CD4-positive, alpha-beta T cell treated with Interleukin-10 for 1 hour (primary cell): ENCODE results near the gene CSNK1E.
"Not testable (repeated sequence)": the region's sequence is repeated elsewhere in the genome, so short reads cannot be mapped to it uniquely, and the experiment has no call there.

Source experiments
- DNase-seq: peaks from one replicate; pipeline ENCODE4 v3.0.0-alpha.2; 2020

CSNK1E gene

DNA sequence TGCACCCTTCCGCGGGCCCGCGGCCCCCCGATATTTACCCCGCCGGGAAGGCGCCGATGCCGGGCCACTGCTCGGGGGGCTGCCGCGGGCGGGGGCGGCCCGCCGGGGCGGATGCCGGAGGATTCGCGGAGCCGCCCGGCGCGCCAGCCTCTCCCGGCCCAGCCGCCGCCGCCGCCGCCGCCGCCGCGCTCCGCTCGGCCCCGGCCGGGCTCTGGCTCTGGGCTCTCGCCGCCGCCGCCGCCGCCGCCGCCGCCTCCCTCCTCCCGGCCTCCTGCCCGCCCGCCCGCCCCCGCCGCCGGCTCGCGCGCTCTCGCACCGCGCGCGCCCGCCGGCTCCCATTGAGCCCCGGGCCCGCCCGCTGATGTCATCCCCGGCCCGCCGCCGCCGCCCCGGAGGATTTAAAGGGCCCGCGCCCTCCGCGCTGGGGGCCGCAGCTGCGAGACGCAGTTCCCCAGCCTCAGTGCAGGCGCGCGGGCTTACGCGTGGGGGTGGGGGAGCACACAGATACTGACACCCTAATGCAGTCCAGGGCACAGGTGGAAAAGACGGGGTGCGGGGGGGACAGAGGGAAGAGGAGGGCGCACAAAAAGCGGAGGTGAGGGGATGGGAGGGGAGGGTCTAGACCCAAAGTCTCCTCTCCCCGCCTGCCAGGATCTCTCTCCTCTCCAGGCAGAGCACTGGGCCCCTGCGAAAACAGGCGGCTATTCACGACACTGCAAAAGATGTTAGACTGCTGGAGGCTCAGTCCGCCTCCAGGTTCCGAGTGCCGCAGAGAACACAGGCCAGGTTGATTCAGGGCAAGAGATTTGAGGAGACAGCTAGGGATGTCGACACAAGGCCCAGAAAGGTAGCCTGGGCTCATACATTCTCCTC lies at the start of gene CSNK1E:
CSNK1E (minus strand) TSS at position 312 of the 873 bp plus-strand sequence. CDS start 3,276 bp downstream, outside the sequence.
- DNase-seq = peak; percentile 83

DNA sequence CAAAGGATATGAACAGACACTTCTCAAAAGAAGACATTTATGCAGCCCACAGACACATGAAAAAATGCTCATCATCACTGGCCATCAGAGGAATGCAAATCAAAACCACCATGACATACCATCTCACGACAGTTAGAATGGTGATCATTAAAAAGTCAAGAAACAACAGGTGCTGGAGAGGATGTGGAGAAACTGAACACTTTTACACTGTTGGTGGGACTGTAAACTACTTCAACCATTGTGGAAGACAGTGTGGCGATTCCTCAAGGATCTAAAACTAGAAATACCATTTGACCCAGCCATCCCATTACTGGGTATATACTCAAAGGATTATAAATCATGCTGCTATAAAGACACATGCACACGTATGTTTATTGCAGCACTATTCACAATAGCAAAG lies 48.6 kb upstream of the CSNK1E start:
- not testable (repeated sequence) for DNase-seq

DNA sequence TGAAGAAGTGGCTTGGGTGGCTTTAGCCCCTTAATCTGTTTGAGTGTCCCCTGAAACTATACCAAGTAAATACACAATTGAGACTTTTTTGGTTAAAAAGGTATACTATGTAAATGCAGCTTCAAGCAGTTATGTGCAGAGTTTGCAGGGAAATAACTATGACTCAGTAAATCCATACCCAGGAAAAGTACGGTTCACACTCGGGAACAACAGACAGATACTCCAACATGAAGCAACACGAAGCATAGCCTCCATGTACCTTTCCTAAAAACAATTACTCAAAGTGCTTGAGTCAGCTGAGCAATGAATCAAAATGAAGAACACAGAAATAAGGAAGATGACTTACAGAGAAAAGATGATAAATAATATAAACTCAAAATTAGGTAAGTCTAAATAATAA lies 47.9 kb upstream of the CSNK1E start:
- not testable (repeated sequence) for DNase-seq

DNA sequence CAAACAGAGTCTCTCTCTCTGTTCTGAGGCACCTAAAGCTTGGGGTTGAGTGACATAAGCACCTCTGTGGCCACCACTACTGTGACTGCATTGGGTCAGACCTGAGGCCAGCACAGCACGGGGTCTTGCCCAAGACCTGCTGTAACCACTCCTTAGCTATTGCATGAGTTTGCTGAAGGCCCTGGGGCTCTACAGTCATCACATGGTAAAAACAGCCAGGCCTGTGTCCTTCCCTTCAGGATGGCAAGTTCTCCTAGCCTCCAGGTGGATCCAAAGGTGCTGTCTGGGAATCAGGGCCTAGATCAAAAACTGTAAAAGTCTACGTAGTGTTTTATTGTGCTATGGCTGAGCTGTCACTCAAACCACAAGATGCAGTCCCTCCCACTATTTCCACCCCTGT lies 43.3 kb upstream of the CSNK1E start:
- DNase-seq = not testable (repeated sequence)

DNA sequence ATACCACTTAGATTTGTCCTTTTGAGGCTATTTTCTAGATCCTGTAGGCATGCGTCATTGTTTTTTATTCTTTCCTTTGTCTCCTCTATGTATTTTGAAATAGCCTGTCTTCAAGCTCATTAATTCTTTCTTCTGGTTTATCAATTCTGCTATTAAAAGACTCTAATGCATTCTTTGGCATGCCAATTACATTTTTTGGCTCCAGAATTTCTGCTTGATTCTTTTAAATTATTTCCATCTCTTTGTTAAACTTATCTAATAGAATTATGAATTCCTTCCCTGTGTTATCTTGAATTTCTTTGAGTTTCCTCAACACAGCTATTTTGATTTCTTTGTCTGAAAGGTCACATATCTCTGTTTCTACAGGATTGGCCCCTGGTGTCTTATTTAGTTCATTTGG lies 42.6 kb upstream of the CSNK1E start:
- DNase-seq = not testable (repeated sequence)

DNA sequence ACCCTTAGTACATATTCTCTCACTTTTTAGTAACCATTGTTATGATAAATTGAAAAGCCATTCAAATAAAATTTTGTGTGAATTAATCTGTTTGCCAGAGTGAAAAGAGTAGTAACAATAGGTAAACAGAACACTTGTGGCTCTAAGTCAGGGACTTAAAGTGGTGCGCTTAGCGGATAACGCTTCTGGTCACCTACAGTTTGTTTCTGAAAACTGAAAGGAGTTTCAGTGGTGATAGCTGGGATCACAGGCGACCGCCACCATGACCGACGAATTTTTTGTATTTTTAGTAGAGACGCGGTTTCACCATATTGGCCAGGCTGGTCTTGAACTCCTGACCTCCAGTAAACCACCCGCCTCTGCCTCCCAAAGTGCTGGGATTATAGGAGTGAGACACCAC lies 40.7 kb upstream of the CSNK1E start:
- not testable (repeated sequence) for DNase-seq

DNA sequence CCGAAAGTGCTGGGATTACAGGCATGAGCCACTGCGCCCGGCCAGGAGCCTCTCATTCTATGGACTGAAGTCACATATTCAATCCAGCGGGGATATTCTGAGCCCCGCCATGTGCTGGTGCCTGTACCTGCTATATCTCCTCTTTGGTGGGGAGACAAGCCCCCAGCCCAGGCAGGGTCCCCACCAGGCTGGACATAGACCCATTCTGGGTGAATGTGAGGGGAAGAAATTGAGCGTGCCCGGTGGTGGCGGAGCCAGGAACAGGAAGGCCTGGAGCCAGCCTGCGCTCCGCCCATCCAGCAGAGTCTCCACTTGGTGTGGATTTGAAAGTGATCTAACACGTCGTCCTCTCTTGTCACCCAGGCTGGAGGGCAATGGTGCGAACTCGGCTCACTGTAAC lies 38.0 kb upstream of the CSNK1E start:
- DNase-seq = no peak

DNA sequence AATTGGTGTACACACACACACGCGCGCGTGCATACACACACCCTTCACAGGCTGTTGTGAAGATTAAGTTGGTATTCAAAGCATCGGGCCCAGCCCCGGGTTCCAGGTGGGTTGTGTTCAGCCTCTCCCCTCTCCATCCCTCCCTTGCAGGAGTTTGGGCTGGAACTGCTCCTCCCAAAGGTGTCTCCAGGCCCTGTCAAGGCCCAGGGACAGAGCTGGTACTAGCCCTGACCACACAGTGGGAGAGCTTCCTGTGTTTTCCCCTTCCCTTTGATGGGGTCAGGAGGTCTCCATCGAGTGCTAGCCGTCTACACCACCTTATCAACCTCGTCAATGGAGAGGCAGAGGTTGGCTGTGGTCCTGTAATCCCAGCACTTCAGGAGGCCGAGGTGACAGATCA lies 36.5 kb upstream of the CSNK1E start:
- no peak for DNase-seq

DNA sequence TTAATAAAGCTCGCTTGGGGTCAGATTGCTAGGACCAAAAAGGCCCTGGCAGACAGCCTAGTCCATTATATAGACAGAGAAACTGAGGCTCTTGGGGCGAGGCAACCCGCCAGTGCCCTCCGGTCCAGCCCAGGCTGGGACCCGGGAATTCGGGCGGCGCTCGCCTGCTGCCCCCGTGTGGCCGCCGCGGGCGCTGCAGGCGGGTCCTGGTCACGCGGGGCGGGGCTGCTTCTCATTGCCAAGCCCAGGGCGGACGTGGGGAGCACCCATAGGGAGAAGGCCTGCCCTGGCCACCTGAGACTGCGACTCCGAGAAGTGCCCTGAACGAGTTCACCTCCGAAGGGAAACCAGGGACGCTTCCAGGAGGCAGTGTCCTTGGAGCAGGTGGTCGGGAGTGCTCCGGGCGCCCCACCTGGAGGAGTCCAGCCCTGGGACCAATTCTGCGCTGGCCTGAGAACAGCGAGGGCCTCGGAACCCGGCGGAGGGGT lies 36.0 kb upstream of the CSNK1E start:
- peak; percentile 75 for DNase-seq

DNA sequence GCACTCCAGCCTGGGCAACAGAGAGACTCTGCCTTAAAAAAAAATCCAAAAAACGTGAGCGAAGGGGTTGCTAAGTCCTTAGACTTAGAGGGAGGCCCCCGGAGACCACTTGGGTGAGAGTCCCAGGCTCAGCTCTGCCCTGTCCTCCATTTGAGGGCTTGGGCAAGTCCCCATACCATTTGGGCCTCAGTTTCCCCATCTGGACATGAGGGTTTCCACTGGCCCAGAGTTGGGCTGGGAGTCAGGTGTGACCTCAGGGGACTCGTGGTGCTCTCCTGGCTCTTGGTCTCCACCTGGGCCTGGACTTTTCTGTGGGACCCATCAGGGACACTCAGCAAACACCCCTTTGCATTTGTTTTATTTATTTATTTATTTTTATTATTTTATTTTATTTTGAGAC lies 35.2 kb upstream of the CSNK1E start:
- DNase-seq = no peak

DNA sequence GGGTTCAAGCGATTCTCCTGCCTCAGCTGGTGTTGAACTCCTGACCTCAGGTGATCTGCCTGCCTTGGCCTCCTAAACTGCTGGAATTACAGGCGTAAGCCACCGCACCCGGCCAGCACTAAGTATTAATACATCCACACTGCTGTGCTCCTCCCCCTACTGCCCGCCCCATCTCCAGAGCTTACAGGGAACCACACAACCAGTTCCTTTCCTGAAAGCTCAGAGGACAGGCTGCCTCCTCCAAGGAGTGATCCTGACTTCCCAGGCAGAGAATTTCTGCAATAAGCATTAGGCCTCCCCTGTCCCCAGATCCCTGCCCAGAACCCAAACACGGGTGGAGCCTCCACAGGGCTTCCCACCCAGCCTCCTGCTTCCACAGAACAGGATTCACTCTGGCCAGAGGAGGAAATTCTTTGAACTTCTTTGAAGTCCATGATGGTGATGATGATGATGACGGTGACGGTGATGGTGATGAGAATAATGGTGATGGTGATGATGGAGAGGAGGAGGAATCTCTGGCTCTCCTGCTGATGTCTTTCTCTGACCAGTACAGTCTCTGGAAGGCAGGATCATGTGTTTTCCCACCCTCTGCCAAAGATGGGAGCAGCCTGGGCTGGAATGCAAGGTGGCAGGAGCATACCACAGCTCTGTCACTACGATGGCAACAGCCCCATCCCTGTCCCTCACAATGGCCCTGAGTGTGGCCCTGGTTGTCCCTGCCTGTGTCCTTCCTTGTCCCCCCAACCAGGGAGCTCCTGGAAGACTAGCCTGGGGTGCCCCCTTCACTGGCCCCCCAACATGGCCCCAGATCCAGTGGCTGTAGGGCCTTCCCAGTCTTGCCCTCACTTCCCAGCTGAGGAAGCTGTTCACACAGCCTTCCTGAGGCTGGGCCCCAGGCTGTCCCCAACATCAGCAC lies 33.5 kb upstream of the CSNK1E start:
- no peak for DNase-seq

DNA sequence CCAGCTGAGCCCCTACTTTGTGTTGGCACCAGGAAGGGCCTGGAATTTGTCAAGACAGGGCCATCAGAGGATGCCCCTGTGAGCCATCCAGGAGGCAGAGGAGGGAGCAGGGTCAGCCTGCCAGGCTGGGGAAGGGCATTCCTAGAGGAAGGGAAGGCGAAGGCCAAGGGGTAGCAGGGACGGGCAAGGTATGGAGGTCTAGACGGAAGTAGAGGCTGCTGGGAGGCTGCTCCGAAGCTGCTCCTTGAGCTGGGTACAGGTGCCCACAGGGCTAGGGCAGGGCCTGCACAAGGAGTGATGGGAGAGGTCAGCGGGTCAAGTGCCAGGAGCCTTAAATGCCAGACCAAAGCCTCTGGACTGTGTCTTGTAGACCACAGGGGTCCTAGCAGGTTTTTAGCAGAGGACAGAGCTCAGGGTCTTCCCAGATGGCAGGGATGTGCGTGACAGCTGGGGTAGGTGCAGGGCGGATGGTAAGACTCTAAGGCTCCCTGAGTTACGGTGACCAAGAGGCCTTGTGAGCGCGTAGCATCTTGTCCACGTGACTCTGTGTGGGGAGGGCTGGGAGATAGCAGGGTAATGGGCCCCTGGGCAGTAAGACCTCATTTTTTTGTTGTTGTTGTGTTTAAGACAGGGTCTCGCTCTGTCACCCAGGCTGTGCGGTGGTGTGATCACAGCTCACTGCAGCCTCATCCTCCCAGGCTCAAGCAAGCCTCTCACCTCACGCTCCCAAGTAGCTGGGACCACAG lies 31.7 kb upstream of the CSNK1E start:
- DNase-seq = no peak

DNA sequence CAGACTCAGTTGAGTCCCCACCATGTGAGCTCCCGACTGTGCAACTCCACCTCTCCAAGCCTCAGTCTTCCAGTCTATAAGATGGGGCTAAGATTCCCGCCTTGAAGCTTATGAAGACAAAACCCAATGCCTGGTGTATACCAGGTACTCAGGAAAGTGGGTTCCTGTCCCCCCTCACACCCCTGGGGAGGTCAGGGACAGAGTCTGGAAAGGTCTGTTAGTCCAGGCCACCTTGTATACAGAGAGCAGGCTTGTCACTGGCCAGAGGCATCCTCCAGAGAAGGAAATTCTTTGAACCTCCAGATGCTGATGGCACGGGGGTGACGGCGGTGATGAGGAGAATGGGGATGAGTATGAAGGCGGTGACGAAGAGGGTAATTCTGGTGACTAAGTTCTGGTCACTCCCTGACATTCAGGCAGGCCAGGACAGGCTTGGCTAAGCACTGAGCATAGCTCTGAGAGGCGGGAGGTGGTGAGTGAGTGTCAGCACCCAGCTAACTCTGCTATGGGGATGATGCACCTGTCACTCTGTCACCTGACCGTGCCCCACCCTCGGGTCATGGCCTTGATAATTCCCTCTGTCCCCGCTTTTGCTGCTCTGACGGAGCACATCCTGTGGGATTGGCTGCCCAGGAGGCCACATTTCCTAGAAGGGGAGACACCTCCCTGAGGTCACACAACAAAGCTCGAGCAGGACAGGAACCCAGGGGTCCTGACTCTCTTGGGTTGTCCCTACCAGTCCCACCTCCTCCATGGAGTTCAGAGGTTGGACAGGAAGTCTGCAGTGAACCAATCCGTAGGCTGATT lies 30.9 kb upstream of the CSNK1E start:
- DNase-seq = no peak

DNA sequence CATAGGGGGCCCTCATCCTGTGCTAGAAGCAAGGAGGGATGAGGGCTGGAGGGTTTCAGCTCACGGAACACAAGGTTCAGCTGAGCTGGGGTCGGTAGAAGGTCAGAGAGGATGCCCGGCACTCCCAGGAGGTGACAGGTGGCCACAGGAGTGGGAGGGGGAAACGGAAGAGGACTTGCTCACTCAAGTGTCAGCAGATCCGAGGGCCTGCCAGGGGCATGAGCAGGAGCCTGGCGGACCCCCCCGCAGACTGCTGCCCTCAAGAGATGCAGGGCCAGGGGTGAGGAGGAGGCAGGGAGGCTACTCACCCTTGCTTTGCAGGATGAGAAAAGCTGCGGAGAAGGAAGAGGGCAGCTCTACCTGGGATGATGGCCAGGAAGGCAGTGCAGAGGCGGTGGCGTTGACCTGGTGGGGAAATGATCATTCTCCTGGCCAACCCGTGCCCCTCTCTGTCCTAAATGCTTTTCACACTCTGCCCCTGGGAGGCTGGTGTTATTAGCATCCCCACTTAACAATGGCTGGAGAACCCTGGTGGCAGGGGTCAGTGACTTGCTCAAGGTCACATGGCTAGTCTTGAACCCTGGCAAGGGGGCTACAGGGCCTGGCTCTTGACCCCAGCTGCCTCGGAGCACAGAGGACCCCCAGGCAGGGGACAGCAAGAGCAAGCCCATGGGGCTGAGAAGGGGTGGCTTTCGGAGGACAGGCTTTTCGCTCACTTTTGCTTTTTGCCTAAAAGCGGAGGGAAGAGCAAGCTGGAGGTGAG lies 30.1 kb upstream of the CSNK1E start:
- no peak for DNase-seq

DNA sequence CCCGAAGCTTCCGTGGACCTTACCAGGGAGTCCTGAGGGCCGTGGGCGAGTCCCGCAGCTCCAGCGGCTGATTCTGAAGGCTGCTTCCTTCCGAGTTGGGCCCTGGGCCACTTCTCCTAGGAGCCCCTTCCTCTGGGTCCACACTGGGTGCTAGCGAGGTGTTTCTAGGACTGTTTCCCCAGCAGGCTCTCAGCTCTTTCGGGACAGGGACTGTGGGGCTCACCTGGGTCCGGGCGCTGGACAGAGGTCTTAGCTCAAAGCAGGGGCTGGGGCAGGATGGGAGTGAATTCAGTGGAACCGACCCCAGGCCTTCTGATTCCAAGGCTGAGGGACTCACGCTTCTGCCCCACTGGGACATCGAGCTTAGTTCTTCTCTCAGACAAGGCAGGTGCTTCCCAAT lies 29.3 kb upstream of the CSNK1E start:
- DNase-seq = no peak

DNA sequence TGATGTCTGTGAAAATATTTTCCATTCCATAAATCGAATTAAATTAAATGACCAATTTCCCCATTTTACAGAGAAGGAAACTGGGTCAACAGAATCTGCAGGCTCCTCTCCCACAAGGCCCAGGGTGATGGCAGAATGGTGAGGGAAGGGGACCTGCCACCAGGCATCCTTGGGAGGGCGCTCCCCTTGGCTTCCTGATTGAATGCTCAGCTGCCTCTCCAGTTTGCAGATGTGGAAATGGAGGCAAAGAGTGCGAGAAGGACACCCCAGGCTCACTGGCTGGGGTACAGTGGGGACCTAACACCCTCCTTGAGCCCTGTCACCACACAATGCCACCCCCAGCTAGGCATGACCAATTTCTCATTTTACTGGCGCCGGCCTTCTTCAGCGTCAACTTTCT lies 28.5 kb upstream of the CSNK1E start:
- DNase-seq = no peak

DNA sequence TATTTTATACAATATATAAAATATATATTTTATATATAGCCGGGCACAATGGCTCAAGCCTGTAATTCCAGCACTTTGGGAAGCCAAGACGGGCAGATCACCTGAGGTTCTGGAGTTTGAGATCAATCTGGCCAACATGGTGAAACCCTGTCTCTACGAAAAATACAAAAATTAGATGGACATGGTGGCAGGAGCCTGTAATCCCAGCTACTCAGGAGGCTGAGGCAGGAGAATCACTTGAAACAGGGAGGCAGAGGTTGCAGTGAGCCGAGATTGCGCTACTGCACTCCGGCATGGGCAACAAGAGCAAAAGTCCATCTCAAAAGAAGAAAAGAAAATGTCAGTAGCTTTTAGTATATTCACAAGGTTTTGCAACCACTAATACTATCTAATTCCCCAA lies 22.7 kb upstream of the CSNK1E start:
- not testable (repeated sequence) for DNase-seq

DNA sequence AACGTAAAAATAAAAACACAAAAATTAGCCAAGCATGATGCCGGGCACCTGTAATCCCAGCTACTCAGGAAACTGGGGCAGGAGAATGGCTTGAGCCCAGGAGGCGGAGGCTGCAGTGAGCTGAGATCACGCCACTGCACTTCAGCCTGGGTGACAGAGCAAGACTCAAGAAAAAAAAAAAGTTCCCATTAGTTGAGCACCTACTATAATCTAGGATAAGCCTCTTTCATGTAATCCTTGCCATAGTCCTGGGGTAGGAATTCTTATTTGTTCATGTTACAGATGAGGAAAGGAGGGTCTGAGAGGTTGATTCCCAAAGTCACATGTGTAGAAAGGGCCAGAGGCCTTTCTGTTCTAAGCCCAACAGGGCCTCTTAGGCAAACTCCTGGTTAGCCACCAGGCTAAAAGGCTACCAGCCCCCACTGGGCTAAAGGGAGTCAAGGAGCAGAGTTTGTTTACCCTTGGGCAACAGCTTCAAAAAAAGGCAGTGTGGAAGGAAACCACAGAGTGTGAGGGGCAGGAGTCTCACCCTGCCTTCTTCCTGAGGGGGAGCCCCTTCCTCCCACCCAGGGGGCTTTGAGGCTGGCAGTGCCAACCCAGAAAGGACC lies 21.6 kb upstream of the CSNK1E start:
- no peak for DNase-seq

DNA sequence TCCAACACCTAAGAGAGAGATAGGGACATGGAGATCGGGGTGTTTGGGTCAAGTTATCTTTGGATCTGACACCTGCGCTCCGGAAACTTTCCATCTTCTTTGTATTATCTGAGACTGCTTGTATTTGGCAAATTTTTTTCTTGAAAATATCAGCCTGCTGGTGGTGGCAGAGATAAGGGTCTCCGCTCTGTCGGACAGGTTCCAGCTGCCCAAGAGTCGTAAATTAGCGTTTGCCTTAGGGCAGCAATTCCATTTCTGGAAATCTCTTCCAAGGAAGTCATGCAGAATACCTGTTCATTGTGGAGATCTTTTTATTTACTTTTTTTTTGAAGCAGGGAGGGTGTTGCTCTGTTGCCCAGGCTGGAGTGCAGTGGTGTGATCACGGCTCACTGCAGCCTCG lies 19.5 kb upstream of the CSNK1E start:
- no peak for DNase-seq

DNA sequence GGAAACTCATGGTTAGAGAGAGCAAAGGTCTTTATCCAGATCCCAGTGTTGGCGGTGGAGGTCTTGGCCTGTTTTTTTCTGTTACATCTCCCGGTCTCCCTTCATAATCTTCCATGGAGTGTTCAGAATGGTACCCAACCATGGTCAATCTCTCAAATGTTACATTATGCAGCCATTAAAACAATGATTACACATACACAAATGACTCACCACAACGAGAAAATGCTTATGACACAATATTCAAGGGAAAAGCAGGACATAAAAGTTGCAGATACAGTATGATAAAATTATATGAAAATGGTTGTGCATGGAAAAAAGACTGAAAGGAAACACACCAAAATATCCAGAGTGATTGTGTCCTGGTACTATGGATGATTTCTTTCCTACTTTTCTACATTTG lies 17.8 kb upstream of the CSNK1E start:
- DNase-seq = no peak

DNA sequence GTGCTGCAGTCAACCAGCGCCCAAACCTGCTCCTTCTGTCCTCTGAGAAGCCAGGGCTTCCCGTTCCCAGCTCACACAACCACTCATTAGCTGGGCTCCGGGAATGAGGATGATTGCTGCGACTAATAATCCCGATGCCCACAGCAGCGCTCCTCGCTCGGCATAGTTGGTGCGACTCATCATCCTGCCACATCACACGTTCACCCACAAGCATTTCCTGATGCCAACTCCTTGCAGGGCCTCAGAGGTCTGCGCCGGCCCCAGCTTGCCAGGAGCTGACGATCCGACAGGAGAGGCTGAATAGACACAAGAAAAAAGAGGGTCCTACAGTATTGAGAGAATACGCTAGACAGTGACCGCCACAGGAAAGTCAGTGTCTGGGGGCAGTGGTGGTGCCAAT lies 10.6 kb upstream of the CSNK1E start:
- peak; percentile 15 for DNase-seq
